HG02798 (cell line): ENCODE measurements around the gene MEPE.
"Not testable (repeated sequence)": the region's sequence is repeated elsewhere in the genome, so short reads cannot be mapped to it uniquely, and the experiment has no call there.

Experiments used
- ATAC-seq: cut with Tn5 transposase; IDR thresholded peaks from one replicate; pipeline ENCODE4 v1.9.1; 2021; ENCODE audit warnings: mild to moderate bottlenecking; ENCODE audit not compliant: unreplicated experiment, poor library complexity

Gene MEPE

DNA sequence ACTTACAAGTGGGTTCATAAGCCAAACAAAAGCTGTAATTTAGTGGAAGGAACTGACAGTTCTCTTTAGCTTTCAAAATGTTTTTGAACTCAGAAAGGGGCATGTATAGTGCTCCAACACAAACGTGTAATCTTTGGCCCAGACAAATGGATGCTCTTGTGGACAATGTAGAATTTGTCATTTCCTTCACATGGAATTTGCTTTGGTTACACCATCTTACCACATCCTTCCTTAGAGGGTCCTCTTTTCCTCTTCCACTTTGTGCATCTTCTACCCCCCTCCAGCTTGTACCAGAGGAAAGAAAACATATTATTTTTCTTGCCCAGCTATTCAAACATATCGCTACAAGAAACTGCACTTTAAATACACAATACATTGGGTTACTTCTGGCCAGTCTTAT lies 42.4 kb downstream of the MEPE start:
- no peak for ATAC-seq

GRCh38 chr4:87880106-87880505 lies 47.3 kb downstream of the MEPE start:
- no peak for ATAC-seq

DNA sequence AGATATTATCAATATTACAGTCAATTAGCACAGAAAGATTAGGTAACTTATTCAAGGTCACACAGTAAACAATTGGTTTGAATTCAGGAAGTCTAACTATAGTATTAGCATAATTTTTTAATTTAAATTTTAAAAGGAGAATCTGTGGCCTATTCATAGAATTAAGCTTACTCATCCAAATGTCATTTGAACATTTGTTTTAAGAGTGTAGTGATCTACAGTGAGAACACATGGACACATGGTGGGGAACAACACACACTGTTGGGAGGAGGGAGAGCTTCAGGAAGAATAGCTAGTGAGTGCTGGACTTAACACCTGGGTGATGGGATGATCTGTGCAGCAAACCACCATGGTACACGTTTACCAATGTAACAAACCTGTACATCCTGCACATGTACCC lies 48.3 kb downstream of the MEPE start:
- ATAC-seq = no peak

DNA sequence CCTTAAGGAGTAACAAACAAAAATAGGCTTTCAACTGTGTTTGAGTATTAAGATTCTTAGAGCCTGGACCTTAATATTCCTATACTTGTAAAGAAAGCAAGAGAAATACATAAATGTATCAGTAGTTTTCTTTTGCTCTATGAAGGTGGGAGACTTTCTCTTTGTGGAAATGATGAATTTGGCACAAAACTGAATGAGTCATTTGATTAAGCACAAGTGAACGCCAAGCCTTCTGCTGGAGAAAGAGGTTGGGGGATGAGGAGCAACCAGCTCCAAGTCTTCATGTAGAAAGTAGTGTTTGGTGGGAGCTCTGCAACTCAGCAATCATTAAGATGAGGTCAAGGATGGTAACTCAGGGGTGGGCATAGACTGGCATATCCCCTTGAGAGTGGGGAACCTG lies 49.6 kb downstream of the MEPE start:
- ATAC-seq = no peak

DNA sequence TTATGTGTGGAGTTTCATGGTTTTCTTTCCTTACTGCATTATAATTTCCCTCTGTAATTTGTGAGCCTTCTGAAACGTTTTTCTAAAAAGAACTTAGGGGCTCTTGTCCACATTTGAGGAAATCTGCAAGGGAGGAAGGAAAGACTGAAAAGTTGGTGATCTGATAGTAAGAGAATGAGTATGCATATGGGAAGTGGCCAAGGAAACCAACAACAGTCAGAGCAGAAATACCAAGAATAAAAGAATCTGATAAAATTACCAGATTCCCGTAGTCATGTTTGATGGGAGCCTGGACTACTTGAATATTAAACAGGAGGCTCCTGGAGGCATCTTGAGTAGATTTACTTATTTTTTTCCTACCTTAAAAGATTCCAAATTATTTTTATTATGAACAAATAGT lies 50.1 kb downstream of the MEPE start:
- no peak for ATAC-seq

- no peak for ATAC-seq
Measured at GRCh38 chr4:87884976-87885549, 52.3 kb downstream of the MEPE start.

DNA sequence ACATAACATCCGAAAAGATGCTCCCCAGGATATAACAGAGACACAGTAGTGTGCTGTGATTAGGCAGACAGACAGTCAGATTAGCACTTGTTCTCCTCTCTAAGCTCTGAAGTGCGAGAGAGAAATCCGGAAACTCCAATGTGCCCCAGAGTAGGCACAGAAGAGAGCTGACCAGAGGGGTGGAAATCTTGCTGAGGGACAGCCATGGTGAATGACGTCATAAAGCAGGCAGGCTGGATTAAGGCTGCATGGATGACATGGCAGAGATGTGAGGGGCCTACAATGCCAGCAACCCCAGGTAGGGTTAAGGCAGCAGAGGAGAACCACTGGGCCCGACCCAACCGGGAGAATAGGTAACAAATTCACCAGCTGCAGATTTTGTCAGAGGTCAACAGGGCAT lies 53.3 kb downstream of the MEPE start:
- ATAC-seq = no peak

GRCh38 chr4:87890753-87891152 lies 58.0 kb downstream of the MEPE start:
- ATAC-seq = not testable (repeated sequence)

DNA sequence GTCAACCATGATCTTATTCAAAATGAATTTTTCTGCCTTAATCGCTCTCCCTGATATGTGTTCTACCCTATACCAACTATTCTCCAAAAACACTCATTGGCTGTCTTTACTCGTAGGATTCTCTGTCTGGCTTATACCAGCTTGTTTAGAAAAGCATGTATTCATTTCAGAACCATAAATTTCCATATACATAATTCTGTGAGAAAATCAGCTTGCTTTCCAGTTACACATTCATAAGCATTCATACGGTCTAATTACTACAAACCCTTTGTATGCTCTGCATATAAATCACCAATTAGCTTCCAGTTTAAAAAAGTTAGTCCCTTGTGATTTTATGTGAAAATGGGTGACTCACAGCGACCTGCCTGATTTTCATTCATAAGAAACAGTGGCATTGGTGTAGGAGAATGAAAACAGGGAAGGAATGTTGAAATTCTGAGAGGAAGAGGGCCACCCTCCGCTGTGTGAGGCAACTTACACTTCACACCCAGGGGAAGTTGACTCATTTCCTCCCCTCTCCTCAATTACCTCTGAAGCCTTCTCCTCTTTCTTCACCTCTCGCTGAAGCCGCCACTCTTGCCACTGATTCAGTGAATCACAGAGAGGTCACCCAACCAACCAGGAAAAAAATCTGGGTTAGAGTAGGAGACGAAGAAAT lies 63.3 kb downstream of the MEPE start:
- ATAC-seq = no peak
